ENCODE measurements around the gene CYTH2.

DNA sequence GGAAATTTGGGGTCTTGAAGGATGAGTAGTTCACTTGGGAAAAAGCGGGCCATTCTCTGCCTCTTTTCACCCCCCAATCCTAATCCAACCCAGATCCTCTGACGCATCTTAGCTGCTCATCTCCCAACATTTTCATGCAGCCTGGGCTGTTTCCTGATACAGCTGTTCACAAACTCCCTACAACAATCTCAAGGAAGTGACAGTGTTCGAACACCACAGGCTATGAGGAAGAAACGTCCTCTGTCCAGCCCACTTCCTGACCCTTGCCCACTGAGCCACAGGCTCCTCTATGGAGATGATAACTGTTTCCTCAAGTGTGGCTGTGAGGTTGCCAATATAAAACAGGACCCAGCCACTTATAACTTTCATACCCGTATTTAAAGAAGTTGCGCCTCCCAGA is 26.2 kb downstream of the CYTH2 start:
- no peak for TF ChIP-seq ZNF124 (CRISPR knock-in tag; IDR thresholded peaks at IDR 0.05)
- no peak for TF ChIP-seq HMG20B (CRISPR knock-in tag; IDR thresholded peaks at IDR 0.05)
- no peak for TF ChIP-seq RUNX1 (IDR thresholded peaks at IDR 0.05; ENCODE audit: low read depth)
- TF ChIP-seq, protein P1, sequence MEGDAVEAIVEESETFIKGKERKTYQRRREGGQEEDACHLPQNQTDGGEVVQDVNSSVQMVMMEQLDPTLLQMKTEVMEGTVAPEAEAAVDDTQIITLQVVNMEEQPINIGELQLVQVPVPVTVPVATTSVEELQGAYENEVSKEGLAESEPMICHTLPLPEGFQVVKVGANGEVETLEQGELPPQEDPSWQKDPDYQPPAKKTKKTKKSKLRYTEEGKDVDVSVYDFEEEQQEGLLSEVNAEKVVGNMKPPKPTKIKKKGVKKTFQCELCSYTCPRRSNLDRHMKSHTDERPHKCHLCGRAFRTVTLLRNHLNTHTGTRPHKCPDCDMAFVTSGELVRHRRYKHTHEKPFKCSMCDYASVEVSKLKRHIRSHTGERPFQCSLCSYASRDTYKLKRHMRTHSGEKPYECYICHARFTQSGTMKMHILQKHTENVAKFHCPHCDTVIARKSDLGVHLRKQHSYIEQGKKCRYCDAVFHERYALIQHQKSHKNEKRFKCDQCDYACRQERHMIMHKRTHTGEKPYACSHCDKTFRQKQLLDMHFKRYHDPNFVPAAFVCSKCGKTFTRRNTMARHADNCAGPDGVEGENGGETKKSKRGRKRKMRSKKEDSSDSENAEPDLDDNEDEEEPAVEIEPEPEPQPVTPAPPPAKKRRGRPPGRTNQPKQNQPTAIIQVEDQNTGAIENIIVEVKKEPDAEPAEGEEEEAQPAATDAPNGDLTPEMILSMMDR (IDR thresholded peaks at IDR 0.05 in 2 of 3, conservative IDR thresholded peaks at IDR 0.05 in 1 of 3; ENCODE audit: insufficient read depth in 2 of 3, low read depth in 1 of 3, low read length in 3 of 3): no peak
- TF ChIP-seq, protein P2, sequence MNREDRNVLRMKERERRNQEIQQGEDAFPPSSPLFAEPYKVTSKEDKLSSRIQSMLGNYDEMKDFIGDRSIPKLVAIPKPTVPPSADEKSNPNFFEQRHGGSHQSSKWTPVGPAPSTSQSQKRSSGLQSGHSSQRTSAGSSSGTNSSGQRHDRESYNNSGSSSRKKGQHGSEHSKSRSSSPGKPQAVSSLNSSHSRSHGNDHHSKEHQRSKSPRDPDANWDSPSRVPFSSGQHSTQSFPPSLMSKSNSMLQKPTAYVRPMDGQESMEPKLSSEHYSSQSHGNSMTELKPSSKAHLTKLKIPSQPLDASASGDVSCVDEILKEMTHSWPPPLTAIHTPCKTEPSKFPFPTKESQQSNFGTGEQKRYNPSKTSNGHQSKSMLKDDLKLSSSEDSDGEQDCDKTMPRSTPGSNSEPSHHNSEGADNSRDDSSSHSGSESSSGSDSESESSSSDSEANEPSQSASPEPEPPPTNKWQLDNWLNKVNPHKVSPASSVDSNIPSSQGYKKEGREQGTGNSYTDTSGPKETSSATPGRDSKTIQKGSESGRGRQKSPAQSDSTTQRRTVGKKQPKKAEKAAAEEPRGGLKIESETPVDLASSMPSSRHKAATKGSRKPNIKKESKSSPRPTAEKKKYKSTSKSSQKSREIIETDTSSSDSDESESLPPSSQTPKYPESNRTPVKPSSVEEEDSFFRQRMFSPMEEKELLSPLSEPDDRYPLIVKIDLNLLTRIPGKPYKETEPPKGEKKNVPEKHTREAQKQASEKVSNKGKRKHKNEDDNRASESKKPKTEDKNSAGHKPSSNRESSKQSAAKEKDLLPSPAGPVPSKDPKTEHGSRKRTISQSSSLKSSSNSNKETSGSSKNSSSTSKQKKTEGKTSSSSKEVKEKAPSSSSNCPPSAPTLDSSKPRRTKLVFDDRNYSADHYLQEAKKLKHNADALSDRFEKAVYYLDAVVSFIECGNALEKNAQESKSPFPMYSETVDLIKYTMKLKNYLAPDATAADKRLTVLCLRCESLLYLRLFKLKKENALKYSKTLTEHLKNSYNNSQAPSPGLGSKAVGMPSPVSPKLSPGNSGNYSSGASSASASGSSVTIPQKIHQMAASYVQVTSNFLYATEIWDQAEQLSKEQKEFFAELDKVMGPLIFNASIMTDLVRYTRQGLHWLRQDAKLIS (CRISPR knock-in tag; IDR thresholded peaks at IDR 0.05): no peak
- TF ChIP-seq, protein P3, sequence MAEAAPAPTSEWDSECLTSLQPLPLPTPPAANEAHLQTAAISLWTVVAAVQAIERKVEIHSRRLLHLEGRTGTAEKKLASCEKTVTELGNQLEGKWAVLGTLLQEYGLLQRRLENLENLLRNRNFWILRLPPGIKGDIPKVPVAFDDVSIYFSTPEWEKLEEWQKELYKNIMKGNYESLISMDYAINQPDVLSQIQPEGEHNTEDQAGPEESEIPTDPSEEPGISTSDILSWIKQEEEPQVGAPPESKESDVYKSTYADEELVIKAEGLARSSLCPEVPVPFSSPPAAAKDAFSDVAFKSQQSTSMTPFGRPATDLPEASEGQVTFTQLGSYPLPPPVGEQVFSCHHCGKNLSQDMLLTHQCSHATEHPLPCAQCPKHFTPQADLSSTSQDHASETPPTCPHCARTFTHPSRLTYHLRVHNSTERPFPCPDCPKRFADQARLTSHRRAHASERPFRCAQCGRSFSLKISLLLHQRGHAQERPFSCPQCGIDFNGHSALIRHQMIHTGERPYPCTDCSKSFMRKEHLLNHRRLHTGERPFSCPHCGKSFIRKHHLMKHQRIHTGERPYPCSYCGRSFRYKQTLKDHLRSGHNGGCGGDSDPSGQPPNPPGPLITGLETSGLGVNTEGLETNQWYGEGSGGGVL (CRISPR knock-in tag; IDR thresholded peaks at IDR 0.05): no peak

Data from K562 (cell line).